Keratinocyte (primary cell): Measurements from ENCODE around the gene TSPEAR. TPM values are rescaled to one million over a fixed set of nuclear protein-coding genes. Genes with fewer than 3 reads are reported as not detected.

Experiments used
- DNase-seq: peaks from one replicate; pipeline ENCODE4 v3.0.0-alpha.2; 2011; ENCODE audit warnings: low read depth, missing footprints, low spot score
- FAIRE-seq: peaks from 2 replicates; lab custom pipeline; 2011; peaks lifted over from hg19 to GRCh38; lab: Jason Lieb, UNC
- H2AFZ ChIP-seq: 2 replicates; pipeline ENCODE4 v1.6.0; 2012; ENCODE audit warnings: low read length, control low read depth, inconsistent platforms; ENCODE audit not compliant: control insufficient read depth
- H3K27ac ChIP-seq: 2 replicates; pipeline ENCODE4 v1.5.1; 2011; ENCODE audit warnings: low read length; ENCODE audit not compliant: control insufficient read depth, insufficient read depth
- H3K27me3 ChIP-seq: 3 replicates; pipeline ENCODE4 v1.6.0; 2011; ENCODE audit warnings: low read length; ENCODE audit not compliant: control insufficient read depth, insufficient read depth; ENCODE audit errors: extremely low read depth
- H3K36me3 ChIP-seq, 2 experiments: 2 replicates in 1 of 2; 3 replicates in 1 of 2; pipeline ENCODE4 v1.5.1; 2011; ENCODE audit warnings: low read length in 2 of 2, mild to moderate bottlenecking in 1 of 2; ENCODE audit not compliant: control insufficient read depth in 2 of 2, insufficient read depth in 2 of 2; ENCODE audit errors: extremely low read depth in 1 of 2
- H3K4me1 ChIP-seq: 3 replicates; pipeline ENCODE4 v1.5.1; 2011; ENCODE audit warnings: low read length; ENCODE audit not compliant: control insufficient read depth, insufficient read depth; ENCODE audit errors: extremely low read depth
- H3K4me2 ChIP-seq: 3 replicates; pipeline ENCODE4 v1.6.0; 2011; ENCODE audit warnings: low read depth, low read length; ENCODE audit not compliant: control insufficient read depth, insufficient read depth; ENCODE audit errors: extremely low read depth
- H3K4me3 ChIP-seq, 3 experiments: fragments of 200-600 bp in 1 of 3; sonication (generic) in 1 of 3; 2 replicates in 2 of 3; 3 replicates in 1 of 3; pipeline ENCODE4 v1.5.1; 2011 to 2016; ENCODE audit warnings: low read length in 3 of 3, mild to moderate bottlenecking in 3 of 3, control low read depth in 2 of 3, inconsistent platforms in 1 of 3, low read depth in 1 of 3, mixed read lengths in 1 of 3, mixed run types in 1 of 3, moderate library complexity in 1 of 3; ENCODE audit not compliant: control insufficient read depth in 2 of 3, insufficient read depth in 2 of 3; ENCODE audit errors: extremely low read depth in 1 of 3
- H3K79me2 ChIP-seq: 2 replicates; pipeline ENCODE4 v1.6.0; 2012; ENCODE audit warnings: low read length; ENCODE audit not compliant: control insufficient read depth, insufficient read depth
- H3K9ac ChIP-seq: 3 replicates; pipeline ENCODE4 v1.6.0; 2011; ENCODE audit warnings: low read length; ENCODE audit not compliant: control insufficient read depth, insufficient read depth; ENCODE audit errors: extremely low read depth
- H3K9me1 ChIP-seq: 3 replicates; pipeline ENCODE4 v1.6.0; 2011; ENCODE audit warnings: low read length; ENCODE audit not compliant: control insufficient read depth, insufficient read depth; ENCODE audit errors: extremely low read depth
- H3K9me3 ChIP-seq: 2 replicates; pipeline ENCODE4 v1.5.1; 2012; ENCODE audit warnings: low read depth, low read length; ENCODE audit not compliant: control insufficient read depth
- H4K20me1 ChIP-seq: 3 replicates; pipeline ENCODE4 v1.6.0; 2011; ENCODE audit warnings: low read length; ENCODE audit not compliant: control insufficient read depth, insufficient read depth; ENCODE audit errors: extremely low read depth
- CTCF ChIP-seq, 3 experiments: IDR thresholded peaks in 1 of 3; conservative IDR thresholded peaks in 1 of 3; optimal IDR thresholded peaks in 1 of 3; 2 replicates in 2 of 3; 3 replicates in 1 of 3; pipeline versions ENCODE3 to v1.5.1; 2011; ENCODE audit warnings: low read length in 3 of 3, mild to moderate bottlenecking in 3 of 3, moderate library complexity in 2 of 3, control low read depth in 1 of 3, inconsistent platforms in 1 of 3; ENCODE audit not compliant: insufficient read depth in 2 of 3; ENCODE audit errors: extremely low read depth in 1 of 3
- EZH2 ChIP-seq: IDR thresholded peaks from one replicate; pipeline ENCODE4 v1.6.1; 2012; ENCODE audit warnings: inconsistent platforms, mild to moderate bottlenecking, low read length, moderate library complexity
- dilution Hi-C: fragments of 300-500 bp; cut with MboI; formaldehyde crosslinking; loops from one replicate; pipeline ENCODE4 v1.7.0; 2020; ENCODE audit warnings: low sequenced_read_pairs; ENCODE audit not compliant: extremely low pct_ligation_motif_present
- polyA plus RNA-seq, 5 experiments: library from polyadenylated mRNA; depleted of rRNA in 3 of 5; stranded (reverse) in 3 of 5; stranded (forward) in 1 of 5; unstranded in 1 of 5; fragments of >200 nt; gene quantifications; 1 replicate in 1 of 5; 2 replicates in 3 of 5; 3 replicates in 1 of 5; pipeline versions ENCODE4 v1.2.1 to v1.2.3, GENCODE V29; 2011 to 2012; ENCODE audit warnings: missing spikeins in 2 of 5, low read depth in 1 of 5, low replicate concordance in 1 of 5

TSPEAR gene
- polyA plus RNA-seq, 1 donor (not counting 4 experiments of a cell fraction or from before 2014, with no cell fraction given) = 0.12 TPM

- TF ChIP-seq CTCF (optimal IDR thresholded peaks at IDR 0.05 in 1 of 3, IDR thresholded peaks at IDR 0.05 in 1 of 3, conservative IDR thresholded peaks at IDR 0.05 in 1 of 3; ENCODE audit: extremely low read depth in 1 of 3, insufficient read depth in 2 of 3, low read length in 3 of 3) (no peak), EZH2 (no peak)
Measured at GRCh38 chr21:44483288-44484237, 227.8 kb downstream of the TSPEAR start.

GRCh38 chr21:44482581-44483287 is 228.6 kb downstream of the TSPEAR start:
- Histone ChIP-seq H3K27me3 (no peaks in the 10 kb centered on the region), H4K20me1 (no peaks in the 10 kb centered on the region), H3K36me3 (no peaks in the 10 kb centered on the region), H3K9me1 (no peaks in the 10 kb centered on the region), H3K9me3 (no peaks in the 10 kb centered on the region), H3K79me2 (no peaks in the 10 kb centered on the region), H3K27ac (no peak overlapping the region), H3K4me2 (no peak overlapping the region), H3K4me1 (no peaks in the 10 kb centered on the region), H3K9ac (no peak overlapping the region), H2AFZ (no peak overlapping the region), H3K4me3 (no peak overlapping the region)
- no peak for TF ChIP-seq EZH2
- DNase-seq (no peak), FAIRE-seq (no peak)
- dilution Hi-C loops = loop anchor here (25.0 kb wide), 1 partner anchor 255 kb away; no protein-coding TSS in a partner anchor

More at GRCh38 chr21:44483288-44484237, 227.8 kb downstream of the TSPEAR start:
- no peak for DNase-seq
- Histone ChIP-seq H3K4me3 (no peak overlapping the region), H3K4me1 (no peaks in the 10 kb centered on the region), H3K9me1 (no peaks in the 10 kb centered on the region), H3K9ac (no peak overlapping the region), H4K20me1 (no peaks in the 10 kb centered on the region), H2AFZ (no peak overlapping the region), H3K36me3 (no peaks in the 10 kb centered on the region), H3K9me3 (no peaks in the 10 kb centered on the region), H3K27me3 (no peaks in the 10 kb centered on the region), H3K79me2 (no peaks in the 10 kb centered on the region), H3K4me2 (no peak overlapping the region), H3K27ac (no peak overlapping the region)
- FAIRE-seq = no peak
- dilution Hi-C loops = loop anchor here (25.0 kb wide), 1 partner anchor 254 kb away; no protein-coding TSS in a partner anchor
